Right lobe of liver (tissue), 4 donors: Measurements from ENCODE around the gene SIRT1.

Experiments
- POLR2A ChIP-seq: fragments of 450-650 bp; IDR thresholded peaks from one replicate; pipeline ENCODE4 v1.6.1; 2017; ENCODE audit warnings: antibody characterized with exemption, mild to moderate bottlenecking
- TF ChIP-seq, protein P1 (sequence below), 4 donors: fragments of 200-600 bp in 3 of 4; fragments of 450-650 bp in 1 of 4; IDR thresholded peaks; one replicate each; pipeline versions ENCODE4 v1.5.1 to v1.8.0; 2016 to 2022; ENCODE audit warnings: antibody characterized with exemption in 4 of 4, mild to moderate bottlenecking in 2 of 4
- donor health status: DM: no; HTN: no; CAD: no.
- donor health status: DM: no; HTN: no; CAD: no.
- donor health status: DM: no; HTN: yes; CAD: no.

DNA sequence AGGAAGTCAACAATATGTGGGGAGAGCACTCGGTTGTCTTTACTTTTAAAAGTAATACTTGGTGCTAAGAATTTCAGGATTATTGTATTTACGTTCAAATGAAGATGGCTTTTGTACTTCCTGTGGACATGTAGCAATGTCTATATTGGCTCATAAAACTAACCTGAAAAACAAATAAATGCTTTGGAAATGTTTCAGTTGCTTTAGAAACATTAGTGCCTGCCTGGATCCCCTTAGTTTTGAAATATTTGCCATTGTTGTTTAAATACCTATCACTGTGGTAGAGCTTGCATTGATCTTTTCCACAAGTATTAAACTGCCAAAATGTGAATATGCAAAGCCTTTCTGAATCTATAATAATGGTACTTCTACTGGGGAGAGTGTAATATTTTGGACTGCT is 32.7 kb downstream of the SIRT1 start:
- TF ChIP-seq, protein P1, sequence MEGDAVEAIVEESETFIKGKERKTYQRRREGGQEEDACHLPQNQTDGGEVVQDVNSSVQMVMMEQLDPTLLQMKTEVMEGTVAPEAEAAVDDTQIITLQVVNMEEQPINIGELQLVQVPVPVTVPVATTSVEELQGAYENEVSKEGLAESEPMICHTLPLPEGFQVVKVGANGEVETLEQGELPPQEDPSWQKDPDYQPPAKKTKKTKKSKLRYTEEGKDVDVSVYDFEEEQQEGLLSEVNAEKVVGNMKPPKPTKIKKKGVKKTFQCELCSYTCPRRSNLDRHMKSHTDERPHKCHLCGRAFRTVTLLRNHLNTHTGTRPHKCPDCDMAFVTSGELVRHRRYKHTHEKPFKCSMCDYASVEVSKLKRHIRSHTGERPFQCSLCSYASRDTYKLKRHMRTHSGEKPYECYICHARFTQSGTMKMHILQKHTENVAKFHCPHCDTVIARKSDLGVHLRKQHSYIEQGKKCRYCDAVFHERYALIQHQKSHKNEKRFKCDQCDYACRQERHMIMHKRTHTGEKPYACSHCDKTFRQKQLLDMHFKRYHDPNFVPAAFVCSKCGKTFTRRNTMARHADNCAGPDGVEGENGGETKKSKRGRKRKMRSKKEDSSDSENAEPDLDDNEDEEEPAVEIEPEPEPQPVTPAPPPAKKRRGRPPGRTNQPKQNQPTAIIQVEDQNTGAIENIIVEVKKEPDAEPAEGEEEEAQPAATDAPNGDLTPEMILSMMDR (IDR thresholded peaks at IDR 0.05), result no peak
- no peak for TF ChIP-seq POLR2A
